Thyroid gland (tissue), 4 donors: ENCODE data around the gene FIBCD1.

Experiments used
- POLR2A ChIP-seq, 2 donors: fragments of 450-650 bp; IDR thresholded peaks; one replicate each; pipeline ENCODE4 v1.6.1; 2017; ENCODE audit warnings: antibody characterized with exemption in 2 of 2, mild to moderate bottlenecking in 2 of 2, moderate library complexity in 1 of 2
- TF ChIP-seq, protein P1 (sequence below), 6 experiments: fragments of 200-600 bp in 3 of 6; fragments of 450-650 bp in 3 of 6; sonication (generic) in 3 of 6; IDR thresholded peaks; one replicate each; pipeline ENCODE4 v1.5.1; 2016 to 2019; ENCODE audit warnings: antibody characterized with exemption in 6 of 6, mild to moderate bottlenecking in 2 of 6, inconsistent platforms in 1 of 6, moderate library complexity in 1 of 6

DNA sequence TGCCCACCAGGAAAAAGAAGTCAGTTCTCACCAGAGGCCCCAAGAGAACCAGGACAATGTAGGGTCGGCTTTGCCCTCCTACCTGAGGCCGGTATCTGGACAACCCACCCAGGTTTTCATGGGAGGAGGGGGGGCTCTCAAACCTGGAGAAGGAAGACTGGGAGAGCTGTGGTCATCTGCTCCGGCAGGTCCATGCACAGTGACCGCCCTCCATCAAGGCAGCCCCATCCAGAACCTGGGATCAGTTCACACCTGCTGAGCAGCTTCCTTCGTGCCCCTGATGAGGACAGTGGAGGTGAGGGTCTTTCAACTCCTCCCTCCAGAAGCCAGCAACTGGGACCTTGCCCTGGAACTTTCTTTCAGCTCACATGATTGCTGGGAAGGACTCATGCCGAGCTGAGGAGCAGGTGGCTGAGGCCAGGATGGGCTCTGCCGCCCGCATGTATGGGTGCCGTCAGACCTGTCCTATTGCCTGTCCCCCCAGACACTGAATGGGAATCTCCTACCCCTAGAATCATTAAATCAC is 20.8 kb upstream of the FIBCD1 start:
- TF ChIP-seq, protein P1, sequence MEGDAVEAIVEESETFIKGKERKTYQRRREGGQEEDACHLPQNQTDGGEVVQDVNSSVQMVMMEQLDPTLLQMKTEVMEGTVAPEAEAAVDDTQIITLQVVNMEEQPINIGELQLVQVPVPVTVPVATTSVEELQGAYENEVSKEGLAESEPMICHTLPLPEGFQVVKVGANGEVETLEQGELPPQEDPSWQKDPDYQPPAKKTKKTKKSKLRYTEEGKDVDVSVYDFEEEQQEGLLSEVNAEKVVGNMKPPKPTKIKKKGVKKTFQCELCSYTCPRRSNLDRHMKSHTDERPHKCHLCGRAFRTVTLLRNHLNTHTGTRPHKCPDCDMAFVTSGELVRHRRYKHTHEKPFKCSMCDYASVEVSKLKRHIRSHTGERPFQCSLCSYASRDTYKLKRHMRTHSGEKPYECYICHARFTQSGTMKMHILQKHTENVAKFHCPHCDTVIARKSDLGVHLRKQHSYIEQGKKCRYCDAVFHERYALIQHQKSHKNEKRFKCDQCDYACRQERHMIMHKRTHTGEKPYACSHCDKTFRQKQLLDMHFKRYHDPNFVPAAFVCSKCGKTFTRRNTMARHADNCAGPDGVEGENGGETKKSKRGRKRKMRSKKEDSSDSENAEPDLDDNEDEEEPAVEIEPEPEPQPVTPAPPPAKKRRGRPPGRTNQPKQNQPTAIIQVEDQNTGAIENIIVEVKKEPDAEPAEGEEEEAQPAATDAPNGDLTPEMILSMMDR (IDR thresholded peaks at IDR 0.05) = no peak
- TF ChIP-seq POLR2A (IDR thresholded peaks at IDR 0.05) = no peak
